Measurements from ENCODE around the gene CAPZA1.
"Not testable (repeated sequence)": the region's sequence is repeated elsewhere in the genome, so short reads cannot be mapped to it uniquely, and the experiment has no call there.

CAPZA1 gene

GRCh38 chr1:112619518-112620376, at the start of gene CAPZA1:
Gene CAPZA1 (plus strand): TSS chr1:112619832. CDS start chr1:112619845, 13 bp downstream.
- DNase-seq, result peak; percentile 89

GRCh38 chr1:112575154-112575804, 44.4 kb upstream of the CAPZA1 start:
- no peak for DNase-seq

- no peak for DNase-seq
These were observed 43.4 kb upstream of the CAPZA1 start for GRCh38 chr1:112576240-112576639.

GRCh38 chr1:112579801-112580510, 39.7 kb upstream of the CAPZA1 start:
- no peak for DNase-seq

- DNase-seq, result no peak
These were observed 37.9 kb upstream of the CAPZA1 start for GRCh38 chr1:112581586-112582192.

GRCh38 chr1:112583366-112583765, 36.3 kb upstream of the CAPZA1 start:
- DNase-seq, result no peak

- DNase-seq, result no peak
These were observed 29.9 kb upstream of the CAPZA1 start for GRCh38 chr1:112589766-112590165.

GRCh38 chr1:112594208-112594876, 25.3 kb upstream of the CAPZA1 start:
- no peak for DNase-seq

- no peak for DNase-seq
These were observed 20.2 kb upstream of the CAPZA1 start for GRCh38 chr1:112599477-112599876.

- no peak for DNase-seq
These were observed 16.6 kb upstream of the CAPZA1 start for GRCh38 chr1:112603012-112603411.

- DNase-seq, result no peak
These were observed 16.1 kb upstream of the CAPZA1 start for GRCh38 chr1:112603541-112603940.

- DNase-seq, result no peak
These were observed 13.9 kb upstream of the CAPZA1 start for GRCh38 chr1:112605633-112606327.

GRCh38 chr1:112614460-112615065, 5.1 kb upstream of the CAPZA1 start:
- DNase-seq, result no peak

GRCh38 chr1:112618114-112618720, 1.4 kb upstream of the CAPZA1 start:
- no peak for DNase-seq

- peak; percentile 59 for DNase-seq
These were observed 713 bp upstream of the CAPZA1 start, which contains the start of gene ST7L for GRCh38 chr1:112618721-112619517. Gene ST7L (minus strand): TSS chr1:112619141. CDS start chr1:112619113, 28 bp downstream.

GRCh38 chr1:112620377-112620695, 704 bp downstream of the CAPZA1 start:
- no peak for DNase-seq

- not testable (repeated sequence) for DNase-seq
These were observed 4.9 kb downstream of the CAPZA1 start for GRCh38 chr1:112624493-112624892.

- DNase-seq, result no peak
These were observed 6.1 kb downstream of the CAPZA1 start for GRCh38 chr1:112625696-112626095.

GRCh38 chr1:112626193-112626592, 6.6 kb downstream of the CAPZA1 start:
- no peak for DNase-seq

- no peak for DNase-seq
These were observed 7.3 kb downstream of the CAPZA1 start for GRCh38 chr1:112626887-112627286.
